GM18505 (cell line): Measurements from ENCODE around the gene ZFYVE26.
A peak's percentile ranks its signal among the peaks of the same experiment; 100 is the strongest.

ENCODE experiments used
- ATAC-seq: cut with Tn5 transposase; IDR thresholded peaks from one replicate; pipeline ENCODE4 v1.9.1; 2021; ENCODE audit not compliant: unreplicated experiment
- POLR2A ChIP-seq: IDR thresholded peaks from 4 replicates; pipeline ENCODE4 v1.6.1; 2011; ENCODE audit warnings: borderline replicate concordance; ENCODE audit not compliant: insufficient read depth, insufficient read length; ENCODE audit errors: extremely low read depth

ZFYVE26 gene

DNA sequence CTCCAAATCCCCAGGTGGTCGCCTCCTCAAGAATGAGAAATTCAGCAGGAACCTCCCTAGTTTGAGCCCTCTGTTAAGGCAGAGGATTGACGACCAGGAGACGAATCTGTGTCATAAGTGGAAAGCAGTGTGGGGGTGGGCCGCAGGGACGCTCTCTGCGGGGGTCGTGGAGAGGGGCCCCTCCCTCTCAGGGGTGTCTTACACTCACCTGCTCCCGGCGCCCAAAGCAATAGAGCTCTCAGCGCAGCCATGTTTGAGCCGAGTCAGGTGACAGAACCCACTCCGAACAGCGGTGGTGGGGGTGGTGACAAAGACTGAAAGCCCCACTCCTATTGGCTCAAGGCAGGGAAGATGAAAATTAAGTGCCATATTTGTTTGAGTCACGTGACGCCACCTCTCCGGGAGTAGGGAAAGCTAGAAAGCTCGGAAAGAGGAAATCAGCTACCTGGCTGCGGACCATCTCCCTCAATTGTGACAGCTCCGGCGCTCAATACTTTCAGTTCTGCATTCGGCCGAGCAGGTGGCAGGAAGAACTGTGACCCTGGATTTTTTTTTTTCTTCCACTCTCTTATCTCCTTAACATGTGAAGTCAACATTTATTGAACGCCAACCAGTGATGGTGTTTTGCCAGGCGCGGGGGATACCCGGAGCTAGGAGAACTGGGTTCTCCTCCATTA is at the start of gene ZFYVE26:
TSS of gene ZFYVE26 (minus strand) at position 265 of the 677 bp plus-strand sequence. CDS start 627 bp downstream, outside the sequence.
- ATAC-seq: peak; percentile 73
- TF ChIP-seq POLR2A: peak; percentile 73

DNA sequence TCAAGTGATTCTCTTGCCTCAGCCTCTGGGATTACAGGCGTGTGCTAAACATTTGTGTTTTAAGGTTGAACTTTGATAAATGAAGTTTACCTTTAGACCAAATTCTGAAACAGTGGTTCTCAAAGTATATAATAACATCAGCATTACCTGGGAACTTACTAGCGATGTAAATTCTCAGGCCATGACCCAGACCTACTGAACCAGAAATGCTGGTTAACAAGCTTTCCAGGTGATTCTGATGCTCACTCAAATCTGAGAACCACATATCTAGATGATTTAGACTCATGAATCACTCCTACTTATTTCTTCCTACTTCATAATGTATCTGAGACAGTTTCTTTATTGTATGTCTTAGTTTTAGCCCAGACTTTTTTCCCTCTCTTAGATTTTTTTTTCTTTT is 46.8 kb upstream of the ZFYVE26 start:
- ATAC-seq: no peak
- no peak for TF ChIP-seq POLR2A

DNA sequence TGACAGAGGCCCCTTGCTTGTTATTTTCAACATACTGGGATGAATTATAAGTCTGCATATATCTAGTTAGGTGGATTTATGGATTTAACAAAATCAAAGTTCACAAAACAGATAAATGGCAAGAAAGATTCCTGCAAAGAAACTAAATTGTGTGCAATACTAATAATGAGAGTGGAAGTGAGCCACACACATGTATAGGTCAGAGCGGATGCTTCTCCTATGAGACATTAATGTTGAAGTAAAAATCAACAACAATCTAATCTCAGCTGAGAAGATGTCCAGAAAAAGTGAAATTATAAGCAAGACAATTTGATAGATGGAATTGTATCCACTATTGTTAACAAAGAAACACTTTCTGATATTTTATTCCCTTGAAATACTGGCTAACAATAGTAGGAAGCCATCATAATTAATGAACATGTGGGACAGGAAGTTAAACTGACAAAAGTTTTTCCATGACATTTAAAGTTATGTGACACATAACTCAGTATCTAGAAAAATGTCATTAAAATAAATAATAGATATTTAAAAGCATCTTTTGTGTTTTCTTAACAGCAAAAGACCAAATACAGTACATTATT is 42.9 kb upstream of the ZFYVE26 start:
- no peak for TF ChIP-seq POLR2A
- ATAC-seq: no peak

DNA sequence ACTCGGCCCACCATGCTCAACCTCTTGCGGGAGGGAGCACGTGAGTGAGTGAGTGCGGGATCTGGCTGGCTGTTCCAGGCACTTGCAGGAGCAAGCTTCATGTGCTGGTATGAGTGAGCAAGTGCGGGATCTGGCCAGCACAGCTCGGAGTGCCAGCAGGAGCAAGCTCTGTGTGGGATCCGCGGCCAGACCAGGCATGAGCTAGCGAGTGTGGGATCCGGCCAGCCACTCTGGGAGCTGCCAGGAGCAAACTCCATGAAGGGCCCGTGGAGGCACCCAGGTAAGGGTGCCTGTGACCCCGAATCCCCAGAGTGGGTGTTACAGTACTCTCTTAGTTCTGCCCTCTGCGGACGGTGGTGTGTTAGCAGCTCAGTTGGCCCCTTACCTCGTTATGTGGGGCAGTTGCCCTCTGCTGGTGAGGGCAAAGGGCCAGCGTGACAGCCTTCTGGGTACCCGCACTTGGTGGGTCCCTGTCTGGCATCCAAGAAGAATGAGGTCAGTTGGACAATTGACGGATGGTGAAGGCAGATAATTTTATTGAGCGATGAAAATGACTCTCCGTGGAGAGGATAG is 41.5 kb upstream of the ZFYVE26 start:
- ATAC-seq: no peak

DNA sequence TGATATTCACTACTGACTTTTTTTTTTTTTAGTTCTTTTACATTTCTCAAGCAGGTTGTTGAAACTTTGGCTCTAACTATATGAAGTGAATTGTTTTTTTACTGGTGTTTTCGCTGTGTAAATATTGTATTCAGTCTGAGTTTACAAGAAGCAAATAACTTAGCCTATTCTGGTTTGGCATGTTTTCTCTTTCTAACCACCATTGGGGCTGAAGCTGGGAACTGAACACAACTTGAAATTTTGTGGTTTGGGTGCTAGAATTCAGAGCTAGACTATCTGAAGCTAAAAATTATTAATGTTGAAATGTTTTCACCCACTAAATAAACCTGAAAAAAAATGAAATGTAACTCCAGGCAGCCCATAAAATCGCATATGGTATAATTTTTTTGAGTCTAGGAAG is 40.4 kb upstream of the ZFYVE26 start:
- ATAC-seq: no peak
- TF ChIP-seq POLR2A: no peak

More for the DNA sequence above, 41.5 kb upstream of the ZFYVE26 start:
- TF ChIP-seq POLR2A: no peak

DNA sequence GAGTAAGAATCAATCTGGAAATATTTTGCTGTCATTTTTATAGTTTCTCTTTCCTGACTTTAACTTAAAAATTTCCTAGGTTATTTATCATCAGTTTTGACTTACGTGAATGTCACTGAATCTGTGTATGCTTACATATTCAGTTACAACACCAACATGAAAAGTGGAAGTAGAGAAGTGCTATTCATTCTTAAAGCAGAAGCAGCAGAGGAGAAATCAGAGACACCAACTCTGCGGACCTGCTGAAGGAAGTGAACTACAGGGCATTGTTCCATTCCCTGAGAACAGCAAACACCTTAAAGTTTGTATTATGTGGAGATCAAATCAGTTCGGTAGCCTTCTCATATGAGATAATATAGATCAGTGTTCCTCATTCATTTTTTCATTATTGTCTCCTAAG is 37.3 kb upstream of the ZFYVE26 start:
- ATAC-seq: no peak
- TF ChIP-seq POLR2A: no peak

DNA sequence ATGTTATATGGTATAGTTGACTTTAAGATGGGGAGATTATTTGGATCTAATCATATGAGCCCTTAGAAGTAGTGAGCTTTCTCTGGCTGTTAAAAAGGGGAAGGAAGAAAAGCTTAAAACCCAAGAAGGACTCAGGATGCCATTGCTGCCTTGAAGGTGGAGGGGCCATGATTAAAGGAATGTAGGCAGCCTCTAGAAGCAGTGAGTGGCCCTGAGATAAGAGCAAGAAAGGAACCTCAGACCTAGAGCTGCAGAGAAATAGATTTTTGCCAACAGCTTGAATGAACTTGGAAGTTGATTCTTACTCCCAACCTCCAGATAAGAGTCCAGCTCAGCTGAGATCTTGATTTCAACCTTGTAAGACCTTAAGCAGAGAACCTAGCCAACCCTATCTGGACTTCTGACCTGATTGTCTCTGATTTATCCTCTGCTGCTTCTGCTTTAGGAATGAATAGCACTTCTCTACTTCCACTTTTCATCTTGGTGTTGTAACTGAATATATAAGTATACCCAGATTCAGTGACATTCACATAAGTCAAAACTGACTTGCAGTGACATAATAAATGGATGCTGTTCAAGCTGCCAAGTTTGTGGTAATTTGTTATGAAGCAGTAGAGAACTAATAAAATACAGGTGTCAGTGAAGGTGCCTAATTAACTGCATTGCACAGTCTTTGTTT is 36.7 kb upstream of the ZFYVE26 start:
- TF ChIP-seq POLR2A: no peak
- no peak for ATAC-seq

DNA sequence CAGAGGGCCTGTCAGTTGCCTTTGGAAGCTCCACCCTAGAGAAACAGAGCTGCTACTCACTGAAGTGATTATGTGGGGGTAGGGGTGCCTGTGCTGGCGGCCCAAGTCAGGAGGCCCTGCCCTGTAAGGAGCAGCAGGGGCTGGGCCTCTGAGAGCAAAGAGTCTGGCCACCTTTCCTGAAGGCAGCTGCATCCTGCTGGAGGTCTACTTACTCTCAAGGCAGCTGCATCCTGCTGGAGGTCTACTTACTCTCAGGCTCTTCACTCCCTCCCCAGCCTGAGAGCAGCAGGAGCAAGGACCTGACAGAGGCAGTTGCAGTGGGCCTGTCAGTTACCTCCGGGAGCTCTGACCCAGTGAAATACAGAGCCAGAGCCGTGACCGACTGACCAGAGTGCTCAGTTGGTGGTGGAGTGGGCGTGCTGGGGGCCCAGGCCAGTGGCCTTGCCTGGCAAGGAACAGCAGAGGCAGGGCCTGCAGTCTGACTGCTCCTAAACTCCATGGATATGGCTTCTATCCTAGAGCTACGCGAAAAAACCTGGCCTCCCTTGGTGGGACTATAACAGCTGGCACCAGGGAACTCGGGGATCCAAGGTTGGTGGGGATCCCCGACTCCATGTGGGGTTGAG is 35.5 kb upstream of the ZFYVE26 start:
- no peak for ATAC-seq
- TF ChIP-seq POLR2A: no peak

DNA sequence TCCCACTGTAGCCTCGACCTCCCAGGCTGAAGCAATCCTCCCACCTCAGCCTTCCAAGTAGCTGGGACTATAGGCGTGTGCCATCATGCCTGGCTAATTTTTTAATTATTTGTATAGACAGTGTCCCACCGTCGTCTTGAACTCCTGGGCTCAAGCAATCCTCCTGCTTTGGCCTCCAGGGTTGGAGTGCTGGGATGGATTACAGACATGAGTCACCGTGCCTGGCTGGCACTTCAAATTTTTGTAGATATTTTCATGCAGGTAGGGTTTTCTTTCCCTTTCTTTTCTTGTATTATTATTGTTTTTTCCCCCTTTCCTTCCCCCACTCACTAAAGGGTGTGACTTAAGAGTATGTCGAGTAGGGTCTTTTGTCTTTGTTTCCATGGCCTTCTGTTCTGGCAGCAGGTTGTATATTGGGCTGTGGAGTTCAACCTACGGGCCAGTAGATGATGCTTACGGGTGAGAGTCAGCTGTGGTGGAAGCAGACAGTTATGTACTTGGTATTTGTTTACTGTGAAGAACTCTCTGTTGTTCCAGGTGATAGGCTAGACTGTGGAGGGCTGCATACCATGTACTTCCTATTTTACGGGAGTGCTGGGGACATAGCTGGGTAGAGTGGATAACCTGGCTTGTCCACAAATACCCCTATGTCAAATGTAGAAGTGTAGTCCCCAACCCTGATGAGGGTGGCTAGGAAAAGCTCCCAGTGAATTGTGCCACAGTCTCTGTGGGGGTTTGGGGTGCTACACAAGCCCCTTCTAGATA is 33.9 kb upstream of the ZFYVE26 start:
- no peak for TF ChIP-seq POLR2A
- no peak for ATAC-seq

DNA sequence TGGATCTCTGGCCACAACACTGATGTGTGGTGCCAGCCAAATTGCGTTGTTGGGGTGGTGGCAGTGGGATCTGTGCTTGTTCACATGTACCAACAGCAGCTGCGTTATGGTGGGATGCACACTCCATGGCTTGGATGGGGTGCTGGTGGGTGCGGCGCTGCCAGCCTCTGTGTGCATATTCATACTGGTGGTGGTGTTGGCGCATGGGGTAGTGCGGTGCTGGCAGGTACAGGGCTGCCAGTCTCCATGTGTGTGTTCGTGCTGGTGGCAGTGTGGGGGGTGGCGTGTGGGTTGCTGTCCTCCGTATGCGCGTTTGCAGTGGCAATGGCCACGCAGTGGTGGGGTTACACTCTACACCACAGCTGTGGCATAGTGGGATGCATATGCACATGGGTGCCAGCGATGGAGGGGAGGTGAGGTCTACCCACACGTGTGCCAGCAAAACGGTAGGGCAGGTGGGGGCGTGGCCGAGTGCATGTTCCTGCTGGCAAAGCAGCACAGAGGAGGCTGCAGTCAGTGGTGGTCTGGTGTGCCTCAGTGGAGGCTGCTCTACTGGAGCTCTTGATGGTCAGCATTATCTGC is 29.7 kb upstream of the ZFYVE26 start:
- TF ChIP-seq POLR2A: no peak
- ATAC-seq: no peak

DNA sequence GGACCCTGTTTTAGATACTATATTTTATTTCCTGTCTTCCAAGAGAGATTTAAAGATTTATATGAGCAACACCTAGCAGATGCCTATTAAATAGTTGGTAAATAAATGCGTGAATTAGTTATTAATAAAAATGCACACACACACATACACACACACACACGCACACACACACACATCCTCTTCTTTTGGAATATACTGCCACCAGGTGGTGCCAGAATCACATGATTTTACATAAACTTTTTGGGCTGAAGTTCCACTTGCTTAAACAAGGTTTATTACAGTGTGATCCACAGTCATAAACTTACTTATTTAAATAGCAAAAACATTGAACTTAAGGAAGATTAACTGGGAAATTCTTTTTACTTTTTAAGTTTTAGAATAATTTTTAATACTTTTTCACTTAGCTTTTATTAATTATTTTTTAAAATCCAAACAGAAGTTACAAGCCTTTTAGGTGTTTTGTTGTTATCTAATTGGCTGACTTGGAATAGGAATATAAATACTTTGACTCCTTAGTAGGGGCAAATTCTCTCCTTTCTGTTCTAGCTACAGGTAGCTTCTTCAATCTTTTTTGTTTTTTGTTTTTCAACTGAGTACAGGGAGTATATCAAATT is 20.7 kb upstream of the ZFYVE26 start:
- no peak for ATAC-seq
- no peak for TF ChIP-seq POLR2A

DNA sequence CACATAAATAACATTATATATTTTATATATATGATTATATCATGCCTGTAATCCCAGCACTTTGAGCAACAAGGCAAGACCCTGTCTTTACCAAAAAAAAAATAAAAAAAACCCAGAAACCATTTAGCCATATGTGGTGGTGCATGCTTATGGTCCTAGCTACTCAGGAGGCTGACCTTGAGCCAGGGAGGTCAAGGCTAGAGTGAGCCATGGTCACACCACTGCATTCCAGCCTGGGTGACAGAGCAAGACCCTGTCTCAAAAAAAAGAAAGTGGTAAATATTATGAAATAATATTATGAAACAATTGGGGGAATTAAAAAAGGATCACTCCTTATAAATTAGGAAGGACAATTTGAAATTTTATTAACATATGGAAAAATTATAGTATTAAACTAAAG is 19.2 kb upstream of the ZFYVE26 start:
- no peak for ATAC-seq
- TF ChIP-seq POLR2A: no peak
